Mucosa of descending colon (tissue), 3 donors: ENCODE measurements around the gene PRKCB. TPM values are rescaled to one million over a fixed set of nuclear protein-coding genes. Genes with fewer than 3 reads are reported as not detected.

Experiments
- ATAC-seq: fragments of 200-7000 bp; cut with Tn5 transposase; one replicate; pipeline ENCODE4 v1.9.1; 2020; ENCODE audit warnings: mild to moderate bottlenecking, moderate library complexity
- DNase-seq, 3 donors: peaks; one replicate each; pipeline ENCODE4 v3.0.0-alpha.2; 2020
- H3K36me3 ChIP-seq: fragments of 200-600 bp; one replicate; pipeline ENCODE4 v1.8.0; 2021; ENCODE audit warnings: low read depth, mild to moderate bottlenecking
- H3K4me1 ChIP-seq: fragments of 200-600 bp; one replicate; pipeline ENCODE4 v1.8.0; 2021; ENCODE audit warnings: low read depth, mild to moderate bottlenecking
- H3K4me3 ChIP-seq: fragments of 200-600 bp; one replicate; pipeline ENCODE4 v1.8.0; 2021; ENCODE audit warnings: mild to moderate bottlenecking
- H3K9me3 ChIP-seq: fragments of 200-600 bp; one replicate; pipeline ENCODE4 v1.8.0; 2021; ENCODE audit warnings: mild to moderate bottlenecking
- CTCF ChIP-seq: fragments of 200-600 bp; IDR thresholded peaks from one replicate; pipeline ENCODE4 v1.8.0; 2022; ENCODE audit warnings: antibody characterized with exemption, mild to moderate bottlenecking
- intact Hi-C, 2 donors: fragments of 100-400 bp; cut with DNase I in 1 of 2; cut with micrococcal nuclease in 1 of 2; formaldehyde crosslinking; loops; one replicate each; pipeline versions ENCODE4 v1.11.0 to v1.11.1; 2022; cut with DNase I, micrococcal nuclease
- total RNA-seq, 3 donors: library from RNA; stranded (reverse); fragmentation: NEBNext Ultra II Directional in 2 of 3; extraction: Animal tissue kit (Norgen Biotek cat#: 25700) in 2 of 3; gene quantifications; one replicate each; pipeline versions ENCODE4 v1.2.1 to v1.2.4, GENCODE V29; 2021 to 2023
- donor health status: DM: no; HTN: no; CAD: no; lungs with moderate emphysema.
- donor health status: DM: no; HTN: no; CAD: no.
- donor health status: DM: no; HTN: yes; CAD: no.

The PRKCB gene
- total RNA-seq, 3 donors from 2014 or later = 7.4 to 29.0 (median 8.2) TPM

- no peak for TF ChIP-seq CTCF
- ATAC-seq (no peak), DNase-seq (no peak)
- H3K36me3 ChIP-seq = no peaks in the 10 kb centered on the region
- no peaks in the 10 kb centered on the region for H3K9me3 ChIP-seq
- no peak overlapping the region for H3K4me3 ChIP-seq
- intact Hi-C loops = no loop called here
- no peaks in the 10 kb centered on the region for H3K4me1 ChIP-seq
These were observed 321.0 kb downstream of the PRKCB start for GRCh38 chr16:24156777-24157176.

DNA sequence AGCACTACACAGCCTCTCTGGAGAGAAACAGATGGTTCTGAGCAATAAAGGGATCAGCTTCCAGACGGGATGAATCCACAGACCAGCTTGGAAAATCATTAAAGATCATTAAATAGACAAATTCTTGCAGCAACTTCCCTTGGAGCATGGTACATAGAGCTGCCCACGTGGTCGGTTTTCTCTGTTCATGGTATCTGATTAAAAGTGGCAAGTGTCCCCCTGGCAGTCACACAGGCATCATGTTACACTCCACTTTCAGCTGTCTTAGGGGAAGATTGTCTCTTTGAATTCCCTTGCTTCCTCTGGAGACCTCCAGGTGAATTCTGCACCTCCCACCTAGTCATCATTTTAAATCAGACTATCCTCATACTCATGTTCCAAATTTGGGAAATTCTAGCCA, 328.2 kb downstream of the PRKCB start:
- Histone ChIP-seq H3K9me3 (no peaks in the 10 kb centered on the region), H3K4me3 (no peak overlapping the region), H3K36me3 (no peaks in the 10 kb centered on the region), H3K4me1 (no peaks in the 10 kb centered on the region)
- intact Hi-C loops = no loop called here
- TF ChIP-seq CTCF = no peak
- no peak for ATAC-seq
- no peak for DNase-seq

DNA sequence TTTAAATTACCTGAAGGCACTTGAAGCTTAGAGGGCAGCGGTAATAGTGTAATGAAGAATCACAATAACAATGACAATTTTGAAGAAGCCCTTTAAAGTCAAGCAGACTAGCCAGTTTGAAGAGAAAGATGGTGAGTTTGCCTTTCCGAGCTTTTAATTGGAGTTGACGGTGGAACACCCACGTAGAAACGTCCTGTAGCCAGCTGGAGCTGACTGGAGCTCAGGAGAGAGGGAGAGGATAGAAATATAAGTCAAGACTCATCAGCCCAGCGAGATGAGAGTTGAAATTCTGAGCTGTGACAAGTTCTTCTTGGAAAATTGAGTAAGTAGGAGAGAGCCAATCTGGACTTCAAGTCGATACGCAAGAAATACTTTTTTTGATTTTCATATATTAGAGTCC, 328.6 kb downstream of the PRKCB start:
- ATAC-seq (no peak), DNase-seq (no peak)
- intact Hi-C loops = no loop called here
- H3K36me3 ChIP-seq = no peaks in the 10 kb centered on the region
- no peaks in the 10 kb centered on the region for H3K4me1 ChIP-seq
- no peaks in the 10 kb centered on the region for H3K9me3 ChIP-seq
- no peak overlapping the region for H3K4me3 ChIP-seq
- TF ChIP-seq CTCF = no peak

DNA sequence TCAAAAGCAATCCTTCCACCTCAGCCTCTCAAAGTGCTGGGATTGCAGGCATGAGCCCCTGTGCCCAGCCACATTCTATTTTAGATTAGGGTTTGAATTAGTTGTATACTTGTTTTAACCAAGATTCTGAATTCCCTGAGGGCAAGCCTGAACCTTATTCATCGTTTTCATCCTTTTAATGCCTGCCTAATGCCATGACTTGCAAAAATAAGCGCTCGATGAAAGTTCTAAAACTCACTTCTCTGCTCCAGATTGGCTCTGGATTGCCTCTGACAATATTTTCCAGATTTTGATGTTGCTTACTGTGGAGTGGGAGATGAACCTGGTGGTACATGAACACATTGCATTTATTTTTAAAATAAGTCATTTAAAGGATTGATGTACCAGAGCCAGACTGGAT, 329.5 kb downstream of the PRKCB start:
- no peak for TF ChIP-seq CTCF
- intact Hi-C loops = no loop called here
- H3K4me1 ChIP-seq = no peaks in the 10 kb centered on the region
- H3K4me3 ChIP-seq = no peak overlapping the region
- DNase-seq (no peak), ATAC-seq (no peak)
- no peaks in the 10 kb centered on the region for H3K36me3 ChIP-seq
- H3K9me3 ChIP-seq = no peaks in the 10 kb centered on the region

GRCh38 chr16:24166661-24167528, 331.1 kb downstream of the PRKCB start:
- H3K4me3 ChIP-seq = no peak overlapping the region
- DNase-seq (no peak), ATAC-seq (no peak)
- no peaks in the 10 kb centered on the region for H3K36me3 ChIP-seq
- TF ChIP-seq CTCF = no peak
- no peaks in the 10 kb centered on the region for H3K9me3 ChIP-seq
- no peaks in the 10 kb centered on the region for H3K4me1 ChIP-seq
- intact Hi-C loops = no loop called here
